GM12878 (cell line): ENCODE results near the gene LTC4S. TPM values are rescaled to one million over a fixed set of nuclear protein-coding genes. Genes with fewer than 3 reads are reported as not detected.

ENCODE experiments used
- ATAC-seq: fragments of 200-7000 bp; cut with Tn5 transposase; 3 replicates; pipeline ENCODE4 v1.9.1; 2020; ENCODE audit warnings: mild to moderate bottlenecking, moderate library complexity
- BruUV-seq: library from RNA; stranded (reverse); fragments of 400-500 nt; replicated peaks from 2 replicates; lab custom pipeline; 2021; lab: Mats Ljungman, UMichigan
- CTCF ChIA-PET: fragments of 300-600 bp; sonication (Branson Sonifier 250); formaldehyde crosslinking; extraction: SDS; loops from one replicate; lab custom pipeline; 2021; ENCODE audit warnings: inconsistent platforms; lab: Yijun Ruan, JAX
- POLR2A ChIA-PET: fragments of 350-600 bp; formaldehyde crosslinking; extraction: SDS; loops from one replicate; lab custom pipeline; 2021; ENCODE audit warnings: inconsistent platforms; lab: Charles Lee
- RAD21 ChIA-PET: fragments of 300-600 bp; sonication (Branson Sonifier 250); formaldehyde crosslinking; loops from one replicate; lab custom pipeline; 2023; ENCODE audit warnings: antibody characterized with exemption; ENCODE audit not compliant: unreplicated experiment; lab: Charles Lee
- SMC1A ChIA-PET: fragments of 300-600 bp; sonication (Branson Sonifier 250); formaldehyde crosslinking; loops from one replicate; lab custom pipeline; 2023; ENCODE audit not compliant: unreplicated experiment, uncharacterized antibody; lab: Charles Lee
- DNase-seq: peaks from one replicate; pipeline ENCODE4 v3.0.0-alpha.2; 2011; ENCODE audit warnings: low read depth, low spot score
- FAIRE-seq: peaks from 3 replicates; lab custom pipeline; 2011; peaks lifted over from hg19 to GRCh38; lab: Jason Lieb, UNC
- H2AFZ ChIP-seq: 2 replicates; pipeline ENCODE4 v1.6.0; 2011; ENCODE audit warnings: low read depth, low read length, control low read depth; ENCODE audit not compliant: control insufficient read depth
- H3K27ac ChIP-seq: 2 replicates; pipeline ENCODE4 v1.5.1; 2011; ENCODE audit warnings: control low read depth; ENCODE audit not compliant: control insufficient read depth, insufficient read depth
- H3K27me3 ChIP-seq, 2 experiments: replicated peaks in 1 of 2; 2 replicates each; pipeline versions ENCODE4 v1.6.0 to v1.6.1; 2011; ENCODE audit warnings: low read length in 1 of 2; ENCODE audit not compliant: control insufficient read depth in 2 of 2, insufficient read depth in 2 of 2
- H3K36me3 ChIP-seq, 2 experiments: 2 replicates each; pipeline ENCODE4 v1.5.1; 2011; ENCODE audit warnings: low read length in 1 of 2; ENCODE audit not compliant: control insufficient read depth in 2 of 2, insufficient read depth in 2 of 2
- H3K4me1 ChIP-seq: 2 replicates; pipeline ENCODE4 v1.6.1; 2011; ENCODE audit warnings: mild to moderate bottlenecking, low read length, moderate library complexity, mixed read lengths; ENCODE audit not compliant: control insufficient read depth, insufficient read depth
- H3K4me2 ChIP-seq: 2 replicates; pipeline ENCODE4 v1.6.0; 2011; ENCODE audit warnings: control low read depth; ENCODE audit not compliant: control insufficient read depth, insufficient read depth
- H3K4me3 ChIP-seq: fragments of 200-600 bp; sonication (generic); 2 replicates; pipeline ENCODE4 v1.5.1; 2016
- H3K79me2 ChIP-seq: 2 replicates; pipeline ENCODE4 v1.6.0; 2011; ENCODE audit warnings: low read length; ENCODE audit not compliant: control insufficient read depth, insufficient read depth
- H3K9ac ChIP-seq: 2 replicates; pipeline ENCODE4 v1.8.0; 2011; ENCODE audit warnings: low read length, control low read depth, mixed read lengths; ENCODE audit not compliant: control insufficient read depth, insufficient read depth
- H3K9me3 ChIP-seq: replicated peaks from 3 replicates; pipeline ENCODE4 v1.5.1; 2011; ENCODE audit warnings: mild to moderate bottlenecking, low read length; ENCODE audit not compliant: control insufficient read depth, insufficient read depth
- H4K20me1 ChIP-seq: 2 replicates; pipeline ENCODE4 v1.6.0; 2011; ENCODE audit not compliant: control insufficient read depth, insufficient read depth
- ATF7 ChIP-seq: fragments of 450-650 bp; IDR thresholded peaks from 2 replicates; pipeline ENCODE4 v1.6.1; 2016; ENCODE audit warnings: low read depth, mild to moderate bottlenecking
- BRCA1 ChIP-seq: IDR thresholded peaks from 2 replicates; pipeline ENCODE4 v1.6.1; 2011; ENCODE audit warnings: low read depth, low read length, improper control_type of control experiment
- HCFC1 ChIP-seq: fragments of 150-350 bp; IDR thresholded peaks from 2 replicates; pipeline ENCODE4 v1.6.1; 2014; ENCODE audit warnings: low read length
- IKZF1 ChIP-seq: fragments of 450-650 bp; conservative IDR thresholded peaks from 2 replicates; pipeline ENCODE4 v1.6.1; 2017; ENCODE audit warnings: antibody characterized with exemption, mild to moderate bottlenecking
- IKZF2 ChIP-seq, 2 experiments: fragments of 450-650 bp; IDR thresholded peaks; 2 replicates each; pipeline ENCODE4 v1.6.1; 2017; ENCODE audit warnings: mild to moderate bottlenecking in 2 of 2, moderate library complexity in 2 of 2
- IRF3 ChIP-seq: fragments of 450-650 bp; IDR thresholded peaks from 2 replicates; pipeline ENCODE4 v1.6.1; 2014; ENCODE audit warnings: mild to moderate bottlenecking
- KAT2A ChIP-seq: conservative IDR thresholded peaks from 2 replicates; pipeline ENCODE4 v1.6.1; 2011; ENCODE audit warnings: low read depth, low read length; ENCODE audit not compliant: control insufficient read depth
- KLF5 ChIP-seq: fragments of 450-650 bp; IDR thresholded peaks from 2 replicates; pipeline ENCODE4 v1.6.1; 2014; ENCODE audit warnings: mild to moderate bottlenecking; ENCODE audit not compliant: partially characterized antibody
- NFYA ChIP-seq: IDR thresholded peaks from 2 replicates; pipeline ENCODE4 v1.6.1; 2011; ENCODE audit warnings: low read depth, mild to moderate bottlenecking, low read length, improper control_type of control experiment, borderline replicate concordance
- RB1 ChIP-seq: fragments of 450-650 bp; formaldehyde crosslinking; IDR thresholded peaks from 2 replicates; pipeline ENCODE4 v1.6.1; 2017; ENCODE audit warnings: mild to moderate bottlenecking, borderline replicate concordance
- RUNX3 ChIP-seq: IDR thresholded peaks from 2 replicates; pipeline ENCODE4 v1.6.1; 2012; ENCODE audit warnings: low read length, inconsistent platforms
- SIN3A ChIP-seq: IDR thresholded peaks from 2 replicates; pipeline ENCODE4 v1.6.1; 2012; ENCODE audit warnings: low read depth, low read length, improper control_type of control experiment
- SMARCA5 ChIP-seq: fragments of 450-650 bp; IDR thresholded peaks from 2 replicates; pipeline ENCODE4 v1.6.1; 2017; ENCODE audit warnings: mild to moderate bottlenecking
- SP1 ChIP-seq: IDR thresholded peaks from one replicate; pipeline ENCODE4 v1.6.1; 2011; ENCODE audit warnings: low read depth, low read length
- WRNIP1 ChIP-seq: IDR thresholded peaks from 2 replicates; pipeline ENCODE4 v1.6.1; 2011; ENCODE audit warnings: low read depth, low read length, improper control_type of control experiment, borderline replicate concordance
- ZBED1 ChIP-seq: IDR thresholded peaks from 2 replicates; pipeline ENCODE4 v1.6.1; 2016; ENCODE audit warnings: borderline replicate concordance
- ZNF207 ChIP-seq: fragments of 450-650 bp; IDR thresholded peaks from 2 replicates; pipeline ENCODE4 v1.6.1; 2014; ENCODE audit warnings: antibody characterized with exemption, mild to moderate bottlenecking, borderline replicate concordance
- ZNF24 ChIP-seq: fragments of 450-650 bp; IDR thresholded peaks from 2 replicates; pipeline ENCODE4 v1.6.1; 2017; ENCODE audit warnings: antibody characterized with exemption, mild to moderate bottlenecking
- WGBS: methylation state at CpG from one replicate; pipeline ENCODE4 v1.1.6; 2016; ENCODE audit warnings: low lambda C conversion rate; ENCODE audit not compliant: insufficient replicate concordance, insufficient coverage; ENCODE audit errors: missing lambda C conversion rate; 5-methylcytosine and 5-hydroxymethylcytosine counted together
- in situ Hi-C: fragments of 300-500 bp; cut with MboI; formaldehyde crosslinking; loops from 9 replicates; pipeline ENCODE4 v1.14.3; 2018; ENCODE audit warnings: mixed read lengths
- intact Hi-C: fragments of 100-400 bp; cut with micrococcal nuclease; formaldehyde crosslinking; loops from one replicate; pipeline ENCODE4 v1.14.2; 2022; ENCODE audit not compliant: unreplicated experiment
- polyA plus RNA-seq, 11 experiments: library from polyadenylated mRNA; depleted of rRNA in 4 of 11; unstranded in 6 of 11; stranded (reverse) in 5 of 11; fragments of >200 nt; fragmentation: Nextera tagmentation in 4 of 11; fragmentation: Illumina TruSeq in 1 of 11; extraction: Ambion mirVana in 4 of 11; extraction: Trizol in 1 of 11; gene quantifications; 1 replicate in 1 of 11; 2 replicates in 10 of 11; pipeline versions ENCODE4 v1.2.1 to v1.2.3, GENCODE V29; 2011 to 2016; ENCODE audit warnings: inconsistent platforms in 2 of 11, missing spikeins in 2 of 11, low read depth in 1 of 11
- total RNA-seq, 4 experiments: library from RNA; depleted of rRNA in 3 of 4; stranded (reverse); fragments of >200 nt in 3 of 4; fragmentation: Illumina TruSeq in 1 of 4; extraction: Trizol in 1 of 4; gene quantifications; 2 replicates each; pipeline versions ENCODE4 v1.2.1 to v1.2.3, GENCODE V29; 2013 to 2021

LTC4S gene
- total and polyA plus RNA-seq, 10 of the 15 experiments (the other 5 are each of a cell fraction or from before 2014, with no cell fraction given), result 0.78 to 3.6 (median 1.8) TPM; not detected in 5

GRCh38 chr5:179780362-179780761 lies 13.4 kb upstream of the LTC4S start:
- TF ChIP-seq NFYA, result no peak
- TF ChIP-seq ZNF207, result no peak
- FAIRE-seq, result no peak
- Histone ChIP-seq H3K27ac (no peak overlapping the region), H2AFZ (no peak overlapping the region), H3K36me3 (peaks cover 11 to 12% of the 10 kb centered on the region in 2 experiments; a peak in 3 of 4 replicates), H3K4me3 (no peak overlapping the region), H3K27me3 (no peaks in the 10 kb centered on the region), H3K79me2 (no peaks in the 10 kb centered on the region), H3K9me3 (no peaks in the 10 kb centered on the region), H3K9ac (no peak overlapping the region), H3K4me2 (no peak overlapping the region), H4K20me1 (no peaks in the 10 kb centered on the region), H3K4me1 (no peaks in the 10 kb centered on the region)
- ChIA-PET CTCF (interaction anchor here (2.2 kb wide), 1 partner anchor 18 kb away, joined by 7 read pairs; no protein-coding TSS in a partner anchor), SMC1A (no interaction called here), RAD21 (no interaction called here), POLR2A (no interaction called here)
- 97% methylated on average over 7 of the region's 7 CpGs for WGBS
- ATAC-seq, result no peak
- BruUV-seq, result no TSS peak
- in situ Hi-C loops, result loop anchor here (25.0 kb wide), 1 partner anchor 307 kb away; no protein-coding TSS in a partner anchor
- intact Hi-C loops, result no loop called here
- no peak for DNase-seq

- TF ChIP-seq IKZF2 (IDR thresholded peaks at IDR 0.05), result no peak
- no peak for TF ChIP-seq BRCA1
- TF ChIP-seq SMARCA5, result no peak
- no peak for TF ChIP-seq ATF7
- no peak for TF ChIP-seq SP1
- TF ChIP-seq IKZF1, result no peak
- TF ChIP-seq WRNIP1, result no peak
- no peak for TF ChIP-seq IRF3
- no peak for TF ChIP-seq KAT2A
- TF ChIP-seq SIN3A, result no peak
- no peak for TF ChIP-seq RB1
- no peak for TF ChIP-seq HCFC1
- no peak for TF ChIP-seq RUNX3
- no peak for TF ChIP-seq KLF5
- TF ChIP-seq ZBED1, result no peak
- TF ChIP-seq ZNF24, result no peak
- Histone ChIP-seq H3K27me3 (no peaks in the 10 kb centered on the region), H3K36me3 (peaks cover 5 to 9% of the 10 kb centered on the region in 2 experiments; a peak in 2 of 4 replicates), H3K4me2 (no peak overlapping the region), H3K9me3 (no peaks in the 10 kb centered on the region), H3K79me2 (no peaks in the 10 kb centered on the region), H4K20me1 (no peaks in the 10 kb centered on the region), H3K9ac (no peak overlapping the region), H3K4me1 (no peaks in the 10 kb centered on the region), H2AFZ (no peak overlapping the region), H3K4me3 (no peak overlapping the region), H3K27ac (no peak overlapping the region)
- ChIA-PET CTCF (interaction anchor here (1.0 kb wide), 1 partner anchor 12 kb away, joined by 3 read pairs; the partner anchor contains the start of gene LTC4S), SMC1A (no interaction called here), RAD21 (no interaction called here), POLR2A (no interaction called here)
- no peak for FAIRE-seq
- in situ Hi-C loops, result loop anchor here (25.0 kb wide), 1 partner anchor 305 kb away; no protein-coding TSS in a partner anchor
- WGBS, result 94% methylated on average over 4 of the region's 4 CpGs
- no peak for ATAC-seq
- BruUV-seq, result no TSS peak
- intact Hi-C loops, result no loop called here
- DNase-seq, result no peak
Observed at GRCh38 chr5:179781846-179782245, 11.9 kb upstream of the LTC4S start.
